ENCODE data around the gene LAMTOR2.

DNA sequence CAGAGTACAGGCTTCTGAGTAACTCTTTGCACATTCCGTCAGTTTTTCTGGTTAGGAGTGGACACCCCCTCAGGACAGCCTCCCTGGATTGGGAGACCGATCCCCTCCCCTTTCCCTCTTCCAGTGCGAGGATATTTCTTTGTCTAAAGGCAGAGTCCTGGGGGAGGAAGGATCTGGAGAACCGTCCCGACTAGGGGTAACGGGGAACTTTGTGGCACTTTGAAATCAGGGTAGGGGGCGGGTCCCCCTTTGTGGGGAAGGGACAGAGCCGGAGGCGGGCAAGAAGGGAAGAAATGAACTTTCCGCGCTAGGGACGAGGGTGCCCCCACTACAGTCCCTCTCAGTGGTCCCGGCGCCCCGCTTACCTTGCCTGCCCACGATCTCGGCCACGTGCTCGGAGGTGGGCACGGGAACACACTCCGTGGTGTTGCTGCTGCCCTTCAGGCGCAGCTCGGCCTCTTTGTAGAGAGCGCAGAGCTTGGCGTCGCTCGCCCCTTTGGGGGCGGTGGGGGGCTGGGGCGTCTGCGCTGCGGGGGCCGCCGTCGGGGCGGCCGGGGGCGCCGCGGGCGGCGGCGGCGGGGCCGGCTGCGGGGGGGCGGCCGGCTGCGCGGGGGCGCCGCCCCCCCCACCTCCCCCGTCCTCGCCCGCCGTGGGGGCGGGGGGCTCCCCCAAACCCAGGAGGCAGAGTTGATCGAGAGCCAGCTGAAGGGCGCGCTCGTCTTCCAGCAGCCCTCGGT, 26.8 kb downstream of the LAMTOR2 start:
- TF ChIP-seq, protein P1, sequence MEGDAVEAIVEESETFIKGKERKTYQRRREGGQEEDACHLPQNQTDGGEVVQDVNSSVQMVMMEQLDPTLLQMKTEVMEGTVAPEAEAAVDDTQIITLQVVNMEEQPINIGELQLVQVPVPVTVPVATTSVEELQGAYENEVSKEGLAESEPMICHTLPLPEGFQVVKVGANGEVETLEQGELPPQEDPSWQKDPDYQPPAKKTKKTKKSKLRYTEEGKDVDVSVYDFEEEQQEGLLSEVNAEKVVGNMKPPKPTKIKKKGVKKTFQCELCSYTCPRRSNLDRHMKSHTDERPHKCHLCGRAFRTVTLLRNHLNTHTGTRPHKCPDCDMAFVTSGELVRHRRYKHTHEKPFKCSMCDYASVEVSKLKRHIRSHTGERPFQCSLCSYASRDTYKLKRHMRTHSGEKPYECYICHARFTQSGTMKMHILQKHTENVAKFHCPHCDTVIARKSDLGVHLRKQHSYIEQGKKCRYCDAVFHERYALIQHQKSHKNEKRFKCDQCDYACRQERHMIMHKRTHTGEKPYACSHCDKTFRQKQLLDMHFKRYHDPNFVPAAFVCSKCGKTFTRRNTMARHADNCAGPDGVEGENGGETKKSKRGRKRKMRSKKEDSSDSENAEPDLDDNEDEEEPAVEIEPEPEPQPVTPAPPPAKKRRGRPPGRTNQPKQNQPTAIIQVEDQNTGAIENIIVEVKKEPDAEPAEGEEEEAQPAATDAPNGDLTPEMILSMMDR (IDR thresholded peaks at IDR 0.05) = no peak
- TF ChIP-seq POLR2A (IDR thresholded peaks at IDR 0.05) = no peak

All from uterus (tissue), 2 donors.